ENCODE results near the gene APOBEC3G. TPM values are rescaled to one million over a fixed set of nuclear protein-coding genes. Genes with fewer than 3 reads are reported as not detected.
A peak's percentile ranks its signal among the peaks of the same experiment; 100 is the strongest.

APOBEC3G gene
- total RNA-seq, 5 donors from 2014 or later (not counting 1 experiment from before 2014, with no cell fraction given) = 29.7 to 71.3 (median 62.7) TPM

DNA sequence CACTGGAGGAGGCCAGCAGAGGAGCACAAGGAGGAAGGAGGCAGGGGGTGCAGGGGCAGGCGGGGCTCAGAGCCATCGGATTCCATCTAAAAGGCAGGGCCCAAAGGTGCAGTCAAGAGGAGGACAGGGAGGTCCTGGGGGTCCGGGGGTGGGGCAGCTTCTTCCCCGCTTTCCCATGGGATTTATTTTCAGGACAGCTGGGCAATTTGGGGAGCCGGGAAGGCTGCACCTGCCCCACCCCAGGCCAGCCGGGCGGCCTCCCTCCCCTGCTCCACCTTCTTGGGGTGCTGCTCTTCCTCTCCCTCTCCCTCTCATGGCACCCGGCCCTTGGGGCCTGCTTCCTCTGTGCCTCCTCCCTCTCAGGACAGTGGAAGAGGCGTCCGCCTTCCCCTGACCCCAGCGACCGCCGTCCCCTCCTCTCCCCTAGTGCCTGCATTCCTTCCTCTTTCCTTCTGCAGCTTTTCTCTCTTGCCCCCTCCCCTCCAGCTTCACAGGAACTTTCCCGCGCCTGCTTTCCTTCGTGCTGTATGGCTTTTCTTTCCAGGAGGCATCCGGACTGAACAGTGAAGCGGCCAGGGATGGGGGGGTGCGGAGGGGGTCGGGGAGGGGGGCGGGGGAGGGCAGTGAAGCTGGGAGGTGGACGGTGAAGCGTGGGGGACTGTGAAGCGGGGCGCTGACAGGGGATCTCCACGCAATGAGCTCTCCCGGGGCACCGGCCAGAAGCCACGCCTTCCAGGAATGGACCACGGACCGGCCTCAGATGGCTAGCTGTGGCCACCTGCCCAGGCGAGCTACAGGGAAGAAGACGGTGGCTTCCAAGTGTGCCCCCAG is 46.9 kb downstream of the APOBEC3G start:
- Mint-ChIP-seq H3K36me3 (peaks cover 3% of the 10 kb centered on the region), H3K4me1 (peaks cover 4 to 9% (median 6%) of the 10 kb centered on the region in 3 donors), H3K27me3 (no peaks in the 10 kb centered on the region), H3K9me3 (no peaks in the 10 kb centered on the region), H3K4me3 (no peak overlapping the region), H3K27ac (no peak overlapping the region)
- ATAC-seq (replicated peaks in 1 of 4) (no peak), DNase-seq (no peak)
- POLR2A ChIA-PET = no interaction called here
- Histone ChIP-seq H3K9me3 (no peaks in the 10 kb centered on the region), H3K36me3 (ENCODE audit: control insufficient read depth in 2 of 2, extremely low read depth in 1 of 2, insufficient read depth in 1 of 2, low read length in 1 of 2) (no peaks in the 10 kb centered on the region), H3K27me3 (replicated peaks in 1 of 2; ENCODE audit: control insufficient read depth in 2 of 2, extremely low read depth in 1 of 2, insufficient read depth in 2 of 2, low read length in 1 of 2) (no peaks in the 10 kb centered on the region), H3K27ac (ENCODE audit: low read length) (no peak overlapping the region), H3K4me1 (ENCODE audit: control insufficient read depth in 1 of 2, extremely low read depth in 1 of 2, insufficient read depth in 2 of 2, low read length in 2 of 2) (peaks cover 2 to 5% of the 10 kb centered on the region in 2 experiments), H3K4me3 (ENCODE audit: control insufficient read depth in 1 of 2, extremely low read depth in 1 of 2, low read length in 1 of 2) (no peak overlapping the region)
- CTCF ChIA-PET = interaction anchor here (0.5 to 0.6 kb wide), 3 partner anchors 14 to 1271 kb away, joined by 3 to 4 read pairs (median 3); no protein-coding TSS in a partner anchor
- 67% methylated on average over 23 of the region's 33 CpGs for WGBS (ENCODE audit: insufficient coverage)

DNA sequence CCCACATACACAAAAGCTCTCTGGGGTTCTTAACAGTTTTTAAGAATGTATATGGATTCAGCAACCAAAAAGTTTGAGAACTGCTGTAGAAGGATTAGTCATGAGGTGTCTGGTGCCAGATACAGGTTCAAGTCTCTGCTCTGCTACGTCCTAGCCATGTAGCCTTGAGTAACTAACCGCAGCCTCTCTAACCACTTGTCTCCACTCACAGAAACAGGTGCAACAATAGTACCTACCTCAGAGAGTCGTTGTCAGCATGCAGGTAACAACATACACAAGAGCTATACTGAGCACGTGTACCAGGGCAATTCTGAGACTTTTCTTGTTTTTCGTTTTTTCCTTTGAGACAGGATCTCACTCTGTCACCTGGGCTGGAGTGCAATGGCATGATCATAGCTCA is 48.5 kb downstream of the APOBEC3G start:
- peaks cover 0 to 2% of the 10 kb centered on the region in 2 donors for H3K36me3 ChIP-seq (ENCODE audit: control insufficient read depth in 2 of 2, extremely low read depth in 1 of 2, insufficient read depth in 1 of 2, low read length in 1 of 2)
- 94% methylated on average over 5 of the region's 5 CpGs for WGBS (ENCODE audit: insufficient coverage)
- ATAC-seq (replicated peaks in 1 of 4) = no peak

DNA sequence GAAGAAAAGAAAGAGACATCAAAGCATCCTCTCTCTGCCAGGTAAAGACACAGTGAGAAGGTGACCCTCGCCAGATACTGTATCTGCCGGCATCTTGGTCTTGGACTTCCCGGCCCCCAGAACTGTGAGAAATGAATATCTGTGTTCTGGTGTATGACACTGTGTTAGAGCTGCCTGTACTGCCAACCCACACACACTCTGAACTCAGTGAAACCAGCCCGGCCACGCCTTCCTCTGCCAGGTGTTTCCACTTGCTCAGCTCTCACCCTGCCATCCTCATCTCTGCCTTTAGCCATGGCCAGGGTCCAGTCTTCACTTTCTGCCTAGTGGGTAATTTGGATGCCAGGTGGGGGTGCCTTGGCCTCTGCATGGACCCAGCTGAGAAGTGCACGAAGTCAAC is 51.4 kb downstream of the APOBEC3G start:
- Histone ChIP-seq H3K27ac (ENCODE audit: low read length) (no peak overlapping the region), H3K36me3 (ENCODE audit: control insufficient read depth in 2 of 2, extremely low read depth in 1 of 2, insufficient read depth in 1 of 2, low read length in 1 of 2) (peaks cover 2 to 17% of the 10 kb centered on the region in 2 donors), H3K27me3 (replicated peaks in 1 of 2; ENCODE audit: control insufficient read depth in 2 of 2, extremely low read depth in 1 of 2, insufficient read depth in 2 of 2, low read length in 1 of 2) (no peaks in the 10 kb centered on the region), H3K9me3 (no peaks in the 10 kb centered on the region), H3K4me1 (ENCODE audit: control insufficient read depth in 1 of 2, extremely low read depth in 1 of 2, insufficient read depth in 2 of 2, low read length in 2 of 2) (no peaks in the 10 kb centered on the region), H3K4me3 (ENCODE audit: control insufficient read depth in 1 of 2, extremely low read depth in 1 of 2, low read length in 1 of 2) (no peak overlapping the region)
- Mint-ChIP-seq H3K4me1 (no peaks in the 10 kb centered on the region), H3K4me3 (no peak overlapping the region), H3K36me3 (peaks cover 26% of the 10 kb centered on the region), H3K27ac (peak overlapping the region in 1 of 2 donors; percentile 28), H3K27me3 (no peaks in the 10 kb centered on the region), H3K9me3 (no peaks in the 10 kb centered on the region)
- ATAC-seq (replicated peaks in 1 of 4) = no peak
- ChIA-PET CTCF (interaction anchor here (0.9 to 1.1 kb wide), 2 partner anchors 100 to 126 kb away, joined by 4 to 8 read pairs; no protein-coding TSS in a partner anchor), POLR2A (no interaction called here)
- DNase-seq = no peak
- no CpG with 5 or more reads among the region's 6 CpGs for WGBS (ENCODE audit: insufficient coverage)

More for the DNA sequence above, 48.5 kb downstream of the APOBEC3G start:
- H3K4me3 ChIP-seq (ENCODE audit: control insufficient read depth in 1 of 2, extremely low read depth in 1 of 2, low read length in 1 of 2) = no peak overlapping the region
- Mint-ChIP-seq H3K27me3 (no peaks in the 10 kb centered on the region), H3K36me3 (peaks cover 16% of the 10 kb centered on the region), H3K4me1 (peaks cover 4 to 8% (median 6%) of the 10 kb centered on the region in 3 donors), H3K27ac (no peak overlapping the region), H3K4me3 (no peak overlapping the region), H3K9me3 (no peaks in the 10 kb centered on the region)
- CTCF ChIA-PET = interaction anchor here in 1 of 2 donors (0.6 kb wide), 2 partner anchors 12 to 40 kb away, joined by 6 to 10 read pairs; no protein-coding TSS in a partner anchor
- no peak overlapping the region for H3K27ac ChIP-seq (ENCODE audit: low read length)
- no peaks in the 10 kb centered on the region for H3K27me3 ChIP-seq (replicated peaks in 1 of 2; ENCODE audit: control insufficient read depth in 2 of 2, extremely low read depth in 1 of 2, insufficient read depth in 2 of 2, low read length in 1 of 2)
- POLR2A ChIA-PET = interaction anchor here (0.6 kb wide), 2 partner anchors 117 to 1512 kb away, joined by 3 to 4 read pairs; no protein-coding TSS in a partner anchor
- no peak for DNase-seq
- peaks cover 2 to 5% of the 10 kb centered on the region in 2 experiments for H3K4me1 ChIP-seq (ENCODE audit: control insufficient read depth in 1 of 2, extremely low read depth in 1 of 2, insufficient read depth in 2 of 2, low read length in 2 of 2)
- no peaks in the 10 kb centered on the region for H3K9me3 ChIP-seq

DNA sequence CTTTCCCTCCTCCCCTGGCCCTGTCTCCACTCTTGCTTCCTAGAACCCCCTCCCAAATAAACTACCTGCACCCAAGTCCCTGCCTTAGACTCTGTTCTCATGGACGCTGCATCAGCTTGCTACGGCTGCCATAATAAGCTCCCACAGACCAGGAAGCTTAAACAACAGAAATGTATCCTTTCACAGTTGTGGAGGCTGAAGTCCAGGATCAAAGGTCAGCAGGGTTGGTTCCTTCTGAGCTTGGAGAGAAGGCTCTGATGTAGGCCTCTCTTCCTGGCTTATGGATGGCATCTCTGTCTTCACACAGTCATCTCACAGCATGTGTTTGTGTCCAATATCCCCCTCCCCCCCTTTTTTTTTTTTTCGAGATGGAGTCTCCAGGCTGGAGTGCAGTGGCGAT is 52.0 kb downstream of the APOBEC3G start:
- ChIA-PET CTCF (no interaction called here), POLR2A (no interaction called here)

DNA sequence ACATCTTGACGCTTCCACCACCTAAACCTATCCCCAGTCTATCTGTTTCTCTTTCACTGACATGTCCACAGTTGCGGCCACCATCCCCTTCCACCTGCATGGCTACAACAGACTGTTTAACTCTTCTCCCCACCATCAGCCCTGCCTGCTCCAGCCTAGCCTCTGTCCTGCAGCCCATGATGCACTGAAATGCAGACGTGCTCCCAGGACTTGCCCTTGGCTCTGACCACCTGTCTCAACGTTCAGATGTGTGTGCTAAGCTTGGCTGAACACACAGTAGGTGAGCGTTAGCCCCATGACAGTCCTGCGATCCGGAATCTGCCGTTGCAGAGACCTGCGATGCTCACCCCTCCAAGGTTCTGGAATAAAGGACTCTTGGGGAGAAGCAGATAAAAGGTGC is 52.7 kb downstream of the APOBEC3G start:
- peaks cover 29% of the 10 kb centered on the region for H3K36me3 Mint-ChIP-seq
- H3K9me3 Mint-ChIP-seq = no peaks in the 10 kb centered on the region
- no peak overlapping the region for H3K4me3 ChIP-seq (ENCODE audit: control insufficient read depth in 1 of 2, extremely low read depth in 1 of 2, low read length in 1 of 2)
- H3K27me3 Mint-ChIP-seq = no peaks in the 10 kb centered on the region
- no peaks in the 10 kb centered on the region for H3K4me1 Mint-ChIP-seq
- no peak overlapping the region for H3K4me3 Mint-ChIP-seq
- no peaks in the 10 kb centered on the region for H3K27me3 ChIP-seq (replicated peaks in 1 of 2; ENCODE audit: control insufficient read depth in 2 of 2, extremely low read depth in 1 of 2, insufficient read depth in 2 of 2, low read length in 1 of 2)
- POLR2A ChIA-PET = no interaction called here
- no peak overlapping the region for H3K27ac Mint-ChIP-seq
- H3K27ac ChIP-seq (ENCODE audit: low read length) = no peak overlapping the region
- 88% methylated on average over 9 of the region's 9 CpGs for WGBS (ENCODE audit: insufficient coverage)
- H3K9me3 ChIP-seq = no peaks in the 10 kb centered on the region
- no peaks in the 10 kb centered on the region for H3K4me1 ChIP-seq (ENCODE audit: control insufficient read depth in 1 of 2, extremely low read depth in 1 of 2, insufficient read depth in 2 of 2, low read length in 2 of 2)
- CTCF ChIA-PET = no interaction called here
- peaks cover 2 to 26% of the 10 kb centered on the region in 2 donors for H3K36me3 ChIP-seq (ENCODE audit: control insufficient read depth in 2 of 2, extremely low read depth in 1 of 2, insufficient read depth in 1 of 2, low read length in 1 of 2)
- DNase-seq (no peak), ATAC-seq (replicated peaks in 1 of 4) (no peak)

More for the DNA sequence above, 52.0 kb downstream of the APOBEC3G start:
- Mint-ChIP-seq H3K27ac (peak overlapping the region in 1 of 2 donors; percentile 28), H3K36me3 (peaks cover 29% of the 10 kb centered on the region), H3K27me3 (no peaks in the 10 kb centered on the region), H3K4me1 (no peaks in the 10 kb centered on the region), H3K9me3 (no peaks in the 10 kb centered on the region), H3K4me3 (no peak overlapping the region)
- H3K36me3 ChIP-seq (ENCODE audit: control insufficient read depth in 2 of 2, extremely low read depth in 1 of 2, insufficient read depth in 1 of 2, low read length in 1 of 2) = peaks cover 2 to 23% of the 10 kb centered on the region in 2 donors
- no peak for DNase-seq
- no CpG with 5 or more reads among the region's 4 CpGs for WGBS (ENCODE audit: insufficient coverage)
- no peak overlapping the region for H3K27ac ChIP-seq (ENCODE audit: low read length)
- no peaks in the 10 kb centered on the region for H3K9me3 ChIP-seq
- no peaks in the 10 kb centered on the region for H3K27me3 ChIP-seq (replicated peaks in 1 of 2; ENCODE audit: control insufficient read depth in 2 of 2, extremely low read depth in 1 of 2, insufficient read depth in 2 of 2, low read length in 1 of 2)
- H3K4me3 ChIP-seq (ENCODE audit: control insufficient read depth in 1 of 2, extremely low read depth in 1 of 2, low read length in 1 of 2) = no peak overlapping the region
- ATAC-seq (replicated peaks in 1 of 4) = no peak
- no peaks in the 10 kb centered on the region for H3K4me1 ChIP-seq (ENCODE audit: control insufficient read depth in 1 of 2, extremely low read depth in 1 of 2, insufficient read depth in 2 of 2, low read length in 2 of 2)

DNA sequence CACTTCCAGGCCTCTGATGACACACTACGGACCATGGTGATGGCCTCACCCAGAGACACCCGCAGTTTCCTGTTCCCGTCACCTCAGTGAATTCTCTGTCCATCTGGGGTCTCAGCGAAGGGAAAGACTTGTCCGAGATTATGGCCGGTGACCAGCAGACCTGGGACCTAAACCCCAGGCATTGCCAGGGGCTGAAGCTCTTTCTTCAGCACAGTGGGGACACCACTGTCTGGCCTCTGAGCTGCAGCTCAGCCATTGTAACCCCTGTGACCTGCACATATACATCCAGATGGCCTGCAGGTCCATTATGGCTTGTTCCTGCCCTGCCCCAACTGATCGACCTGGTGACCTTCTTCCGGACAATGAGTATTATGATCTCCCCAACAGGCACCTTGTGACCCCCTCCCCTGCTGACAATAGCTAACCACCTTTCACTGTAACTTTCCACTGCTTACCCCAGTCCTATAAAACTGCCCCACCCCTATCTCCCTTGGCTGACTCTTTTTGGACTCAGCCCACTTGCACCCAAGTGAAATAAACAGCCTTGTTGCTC is 53.2 kb downstream of the APOBEC3G start:
- Mint-ChIP-seq H3K27ac (peak overlapping the region in 1 of 2 donors; percentile 37), H3K27me3 (no peaks in the 10 kb centered on the region), H3K4me1 (peaks cover 0 to 1% (median 0%) of the 10 kb centered on the region in 3 donors), H3K4me3 (no peak overlapping the region), H3K9me3 (no peaks in the 10 kb centered on the region), H3K36me3 (peaks cover 29% of the 10 kb centered on the region)
- Histone ChIP-seq H3K36me3 (ENCODE audit: control insufficient read depth in 2 of 2, extremely low read depth in 1 of 2, insufficient read depth in 1 of 2, low read length in 1 of 2) (peaks cover 2 to 26% of the 10 kb centered on the region in 2 donors), H3K4me1 (ENCODE audit: control insufficient read depth in 1 of 2, extremely low read depth in 1 of 2, insufficient read depth in 2 of 2, low read length in 2 of 2) (no peaks in the 10 kb centered on the region), H3K9me3 (no peaks in the 10 kb centered on the region), H3K4me3 (ENCODE audit: control insufficient read depth in 1 of 2, extremely low read depth in 1 of 2, low read length in 1 of 2) (no peak overlapping the region), H3K27ac (ENCODE audit: low read length) (no peak overlapping the region), H3K27me3 (replicated peaks in 1 of 2; ENCODE audit: control insufficient read depth in 2 of 2, extremely low read depth in 1 of 2, insufficient read depth in 2 of 2, low read length in 1 of 2) (no peaks in the 10 kb centered on the region)
- CTCF ChIA-PET = no interaction called here
- ATAC-seq (replicated peaks in 1 of 4) = no peak
- POLR2A ChIA-PET = no interaction called here
- no peak for DNase-seq
- 92% methylated on average over 8 of the region's 8 CpGs for WGBS (ENCODE audit: insufficient coverage)

Measured in T-cell (primary cell).